Measurements from ENCODE around the gene TBC1D8. TPM values are rescaled to one million over a fixed set of nuclear protein-coding genes. Genes with fewer than 3 reads are reported as not detected.
"Not testable (repeated sequence)": the region's sequence is repeated elsewhere in the genome, so short reads cannot be mapped to it uniquely, and the experiment has no call there.

TBC1D8 gene
- 11.0 and 15.7 TPM in 2 replicates for polyA plus RNA-seq (2014; cell fraction: cytosol; rRNA removed)
- 37.5 and 50.8 TPM in 2 replicates for polyA plus RNA-seq (2014; cell fraction: nucleus; rRNA removed)

- peak; percentile 87 for DNase-seq (ENCODE audit: low spot score)
These were observed at the start of gene TBC1D8 for GRCh38 chr2:101151146-101151858. TSS of gene TBC1D8 (minus strand) at chr2:101151382. CDS start at chr2:101151253, 129 bp downstream.

- no peak for DNase-seq (ENCODE audit: low spot score)
These were observed 49.5 kb upstream of the TBC1D8 start for GRCh38 chr2:101200676-101201075.

- DNase-seq (ENCODE audit: low spot score), result no peak
These were observed 48.1 kb upstream of the TBC1D8 start for GRCh38 chr2:101199251-101199791.

- no peak for DNase-seq (ENCODE audit: low spot score)
These were observed 46.6 kb upstream of the TBC1D8 start for GRCh38 chr2:101197814-101198213.

GRCh38 chr2:101197215-101197745, 46.1 kb upstream of the TBC1D8 start:
- no peak for DNase-seq (ENCODE audit: low spot score)

GRCh38 chr2:101195871-101196661, 44.9 kb upstream of the TBC1D8 start:
- DNase-seq (ENCODE audit: low spot score), result no peak

- DNase-seq (ENCODE audit: low spot score), result no peak
These were observed 41.9 kb upstream of the TBC1D8 start for GRCh38 chr2:101193033-101193626.

GRCh38 chr2:101190747-101191516, 39.8 kb upstream of the TBC1D8 start:
- DNase-seq (ENCODE audit: low spot score), result no peak

- peak; percentile 37 for DNase-seq (ENCODE audit: low spot score)
These were observed 37.7 kb upstream of the TBC1D8 start for GRCh38 chr2:101188683-101189405.

- DNase-seq (ENCODE audit: low spot score), result no peak
These were observed 35.9 kb upstream of the TBC1D8 start for GRCh38 chr2:101187131-101187530.

- no peak for DNase-seq (ENCODE audit: low spot score)
These were observed 34.5 kb upstream of the TBC1D8 start for GRCh38 chr2:101185656-101186055.

- no peak for DNase-seq (ENCODE audit: low spot score)
These were observed 33.9 kb upstream of the TBC1D8 start for GRCh38 chr2:101185085-101185484.

GRCh38 chr2:101179982-101180381, 28.8 kb upstream of the TBC1D8 start:
- no peak for DNase-seq (ENCODE audit: low spot score)

- no peak for DNase-seq (ENCODE audit: low spot score)
These were observed 25.6 kb upstream of the TBC1D8 start for GRCh38 chr2:101176803-101177202.

- no peak for DNase-seq (ENCODE audit: low spot score)
These were observed 24.8 kb upstream of the TBC1D8 start for GRCh38 chr2:101175991-101176390.

- DNase-seq (ENCODE audit: low spot score), result no peak
These were observed 22.6 kb upstream of the TBC1D8 start for GRCh38 chr2:101173707-101174295.

- not testable (repeated sequence) for DNase-seq (ENCODE audit: low spot score)
These were observed 18.6 kb upstream of the TBC1D8 start for GRCh38 chr2:101169822-101170221.

- DNase-seq (ENCODE audit: low spot score), result no peak
These were observed 17.5 kb upstream of the TBC1D8 start for GRCh38 chr2:101168706-101169105.

GRCh38 chr2:101167532-101167931, 16.4 kb upstream of the TBC1D8 start:
- DNase-seq (ENCODE audit: low spot score), result not testable (repeated sequence)

- no peak for DNase-seq (ENCODE audit: low spot score)
These were observed 12.8 kb upstream of the TBC1D8 start for GRCh38 chr2:101164021-101164420.

All from SK-N-DZ (cell line).